ENCODE results near the gene INPP4B. TPM values are rescaled to one million over a fixed set of nuclear protein-coding genes. Genes with fewer than 3 reads are reported as not detected.

Gene INPP4B
- total RNA-seq, 3 donors from 2014 or later: 15.8 to 113 (median 93.4) TPM

DNA sequence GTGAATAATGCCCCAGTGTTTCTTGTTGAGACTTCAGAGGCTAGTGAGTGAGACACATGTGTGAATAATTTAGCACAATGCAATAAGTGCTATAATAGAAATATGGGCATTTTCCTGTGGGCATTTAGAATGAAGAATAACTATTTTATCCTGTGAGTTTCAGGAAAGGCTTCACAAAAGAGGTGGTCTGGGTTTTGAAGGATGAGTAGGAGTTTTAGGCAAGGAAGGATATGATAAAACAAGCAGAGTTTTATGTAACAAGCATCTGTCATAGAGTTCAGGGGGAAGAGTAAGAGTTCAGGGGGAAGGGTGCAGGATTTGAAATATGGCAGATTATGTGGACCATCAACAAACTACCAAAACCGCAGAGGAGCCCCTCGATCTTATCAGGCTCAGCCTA, 529.2 kb downstream of the INPP4B start:
- Histone ChIP-seq H3K27ac (no peak overlapping the region), H3K9me3 (no peaks in the 10 kb centered on the region), H3K4me3 (no peak overlapping the region), H3K4me1 (no peaks in the 10 kb centered on the region), H3K27me3 (no peaks in the 10 kb centered on the region), H3K36me3 (no peaks in the 10 kb centered on the region)
- intact Hi-C loops (cut with DNase I; ENCODE audit: low total_unique reads): no loop called here
- TF ChIP-seq, protein P1, sequence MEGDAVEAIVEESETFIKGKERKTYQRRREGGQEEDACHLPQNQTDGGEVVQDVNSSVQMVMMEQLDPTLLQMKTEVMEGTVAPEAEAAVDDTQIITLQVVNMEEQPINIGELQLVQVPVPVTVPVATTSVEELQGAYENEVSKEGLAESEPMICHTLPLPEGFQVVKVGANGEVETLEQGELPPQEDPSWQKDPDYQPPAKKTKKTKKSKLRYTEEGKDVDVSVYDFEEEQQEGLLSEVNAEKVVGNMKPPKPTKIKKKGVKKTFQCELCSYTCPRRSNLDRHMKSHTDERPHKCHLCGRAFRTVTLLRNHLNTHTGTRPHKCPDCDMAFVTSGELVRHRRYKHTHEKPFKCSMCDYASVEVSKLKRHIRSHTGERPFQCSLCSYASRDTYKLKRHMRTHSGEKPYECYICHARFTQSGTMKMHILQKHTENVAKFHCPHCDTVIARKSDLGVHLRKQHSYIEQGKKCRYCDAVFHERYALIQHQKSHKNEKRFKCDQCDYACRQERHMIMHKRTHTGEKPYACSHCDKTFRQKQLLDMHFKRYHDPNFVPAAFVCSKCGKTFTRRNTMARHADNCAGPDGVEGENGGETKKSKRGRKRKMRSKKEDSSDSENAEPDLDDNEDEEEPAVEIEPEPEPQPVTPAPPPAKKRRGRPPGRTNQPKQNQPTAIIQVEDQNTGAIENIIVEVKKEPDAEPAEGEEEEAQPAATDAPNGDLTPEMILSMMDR (IDR thresholded peaks at IDR 0.05): no peak
- TF ChIP-seq POLR2A (IDR thresholded peaks at IDR 0.05) (no peak), POLR2AphosphoS5 (IDR thresholded peaks at IDR 0.05) (no peak)
- no peak for DNase-seq (ENCODE audit: low spot score in 2 of 2)

DNA sequence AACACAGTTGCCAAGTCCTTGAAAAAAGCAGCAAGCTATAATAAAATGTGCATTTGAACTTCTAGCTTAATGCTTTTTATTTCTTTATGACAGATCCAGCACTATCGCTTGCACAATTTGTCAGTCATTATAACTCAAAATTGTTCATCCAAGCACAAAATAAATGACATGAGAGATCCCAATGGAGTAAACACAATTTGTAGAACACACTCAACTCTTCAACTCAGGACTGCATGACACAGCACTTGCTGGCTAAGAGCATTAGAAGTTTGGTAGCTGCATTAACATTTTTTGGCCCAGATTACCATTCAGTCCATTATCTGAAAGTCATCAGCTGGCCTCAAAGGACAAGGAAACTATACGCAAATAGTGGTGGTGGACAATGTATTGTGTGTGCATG, 530.1 kb downstream of the INPP4B start:
- no peak overlapping the region for H3K27ac ChIP-seq
- TF ChIP-seq, protein P1 (IDR thresholded peaks at IDR 0.05): no peak
- TF ChIP-seq POLR2AphosphoS5 (IDR thresholded peaks at IDR 0.05) (no peak), POLR2A (IDR thresholded peaks at IDR 0.05) (no peak)
- no peak for DNase-seq (ENCODE audit: low spot score in 2 of 2)

DNA sequence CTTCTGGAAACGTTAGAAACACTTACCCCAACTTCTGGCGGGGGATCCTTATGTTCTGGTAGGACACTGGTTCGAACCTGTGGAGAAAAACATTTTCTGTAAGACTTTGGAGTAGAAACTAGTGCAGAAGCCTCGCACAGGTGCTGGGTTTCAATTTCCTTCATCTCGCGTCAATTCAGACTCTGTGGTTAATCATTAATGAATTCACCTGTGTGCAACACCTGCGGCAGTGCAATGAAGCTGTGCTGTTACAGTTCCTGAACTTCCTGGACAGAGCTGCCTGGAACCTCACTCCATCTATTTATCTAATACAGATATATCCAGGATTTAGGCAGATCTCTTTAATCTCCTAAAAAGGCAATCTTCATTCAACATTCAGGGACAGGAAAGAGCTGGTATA, 531.4 kb downstream of the INPP4B start:
- Histone ChIP-seq H3K4me1 (no peaks in the 10 kb centered on the region), H3K4me3 (no peak overlapping the region), H3K27me3 (no peaks in the 10 kb centered on the region), H3K36me3 (no peaks in the 10 kb centered on the region), H3K27ac (no peak overlapping the region), H3K9me3 (no peaks in the 10 kb centered on the region)
- intact Hi-C loops (cut with DNase I; ENCODE audit: low total_unique reads): no loop called here
- DNase-seq (ENCODE audit: low spot score in 2 of 2): no peak
- TF ChIP-seq POLR2A (IDR thresholded peaks at IDR 0.05) (no peak), POLR2AphosphoS5 (IDR thresholded peaks at IDR 0.05) (no peak)
- TF ChIP-seq, protein P1 (IDR thresholded peaks at IDR 0.05): no peak

More for the DNA sequence above, 530.1 kb downstream of the INPP4B start:
- H3K4me1 ChIP-seq: no peaks in the 10 kb centered on the region
- no peaks in the 10 kb centered on the region for H3K9me3 ChIP-seq
- H3K36me3 ChIP-seq: no peaks in the 10 kb centered on the region
- H3K27me3 ChIP-seq: no peaks in the 10 kb centered on the region
- intact Hi-C loops (cut with DNase I; ENCODE audit: low total_unique reads): no loop called here
- no peak overlapping the region for H3K4me3 ChIP-seq

DNA sequence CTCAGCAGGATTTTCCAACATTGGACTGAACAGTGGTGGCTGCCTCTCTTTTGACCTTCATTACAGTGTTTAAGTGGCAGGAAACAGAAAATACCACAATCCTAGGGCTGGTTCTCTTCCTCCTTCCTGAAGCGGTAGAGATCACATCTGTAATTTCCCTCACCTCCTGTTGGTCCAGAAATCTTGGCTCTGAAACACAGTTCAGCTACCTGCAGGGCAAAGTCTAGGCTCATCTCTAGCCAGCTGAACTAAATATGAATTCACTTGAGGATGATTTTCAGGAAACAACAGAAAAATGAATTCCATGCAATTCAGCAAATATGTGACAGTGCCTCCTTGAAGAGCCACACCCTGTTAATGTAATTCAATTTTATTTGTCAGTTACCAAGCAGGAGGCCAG, 531.9 kb downstream of the INPP4B start:
- no peak overlapping the region for H3K27ac ChIP-seq
- no peaks in the 10 kb centered on the region for H3K9me3 ChIP-seq
- no peak for DNase-seq (ENCODE audit: low spot score in 2 of 2)
- no peaks in the 10 kb centered on the region for H3K27me3 ChIP-seq
- TF ChIP-seq, protein P1 (IDR thresholded peaks at IDR 0.05): no peak
- TF ChIP-seq POLR2A (IDR thresholded peaks at IDR 0.05): no peak
- TF ChIP-seq POLR2AphosphoS5 (IDR thresholded peaks at IDR 0.05): no peak
- no peak overlapping the region for H3K4me3 ChIP-seq
- no peaks in the 10 kb centered on the region for H3K4me1 ChIP-seq
- no peaks in the 10 kb centered on the region for H3K36me3 ChIP-seq
- intact Hi-C loops (cut with DNase I; ENCODE audit: low total_unique reads): no loop called here

DNA sequence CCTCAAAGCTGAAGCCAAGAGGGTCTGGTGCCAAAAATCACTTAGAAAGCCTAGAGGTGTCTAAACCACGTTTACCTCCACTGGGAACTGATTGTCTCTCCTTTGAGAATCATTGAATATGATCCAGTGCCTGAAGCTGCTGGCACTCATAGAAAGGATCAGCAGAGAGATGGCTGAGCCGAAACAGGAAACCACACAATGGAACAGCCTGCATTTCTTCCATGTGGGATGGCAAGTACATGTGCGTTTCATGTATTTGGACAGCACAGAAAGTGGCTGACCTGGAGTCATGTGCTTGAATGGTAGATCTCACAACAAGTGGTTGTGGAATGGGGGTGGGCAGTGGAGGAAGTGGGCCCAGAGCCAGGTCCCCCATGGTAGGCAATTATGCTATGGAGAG, 533.7 kb downstream of the INPP4B start:
- Histone ChIP-seq H3K27ac (no peak overlapping the region), H3K36me3 (no peaks in the 10 kb centered on the region), H3K4me1 (no peaks in the 10 kb centered on the region), H3K9me3 (no peaks in the 10 kb centered on the region), H3K27me3 (no peaks in the 10 kb centered on the region), H3K4me3 (no peak overlapping the region)
- intact Hi-C loops (cut with DNase I; ENCODE audit: low total_unique reads): no loop called here
- DNase-seq (ENCODE audit: low spot score in 2 of 2): peak in 1 of 2 donors; percentile 24
- TF ChIP-seq POLR2A (IDR thresholded peaks at IDR 0.05) (no peak), POLR2AphosphoS5 (IDR thresholded peaks at IDR 0.05) (no peak)
- TF ChIP-seq, protein P1 (IDR thresholded peaks at IDR 0.05): no peak

Data from breast epithelium (tissue), 4 donors.